ENCODE measurements around the gene KRABD2.
A peak's percentile ranks its signal among the peaks of the same experiment; 100 is the strongest.
"Not testable (repeated sequence)": the region's sequence is repeated elsewhere in the genome, so short reads cannot be mapped to it uniquely, and the experiment has no call there.

KRABD2 gene

GRCh38 chr17:8383143-8383822 lies 6.8 kb upstream of the KRABD2 start, which contains the start of gene RPL26:
RPL26 (minus strand) TSS chr17:8383193; CDS start chr17:8382310, 883 bp downstream.
- no peak for FAIRE-seq

GRCh38 chr17:8382880-8383142 lies 6.3 kb upstream of the KRABD2 start:
- FAIRE-seq (no peak), DNase-seq (ENCODE audit: low read depth) (no peak)
- H3K4me3 ChIP-seq (ENCODE audit: low read depth, low read length): peak overlapping the region; percentile 55
- no peaks in the 10 kb centered on the region for H3K27me3 ChIP-seq (ENCODE audit: control insufficient read depth, insufficient read depth, low read length)
- TF ChIP-seq CTCF (IDR thresholded peaks at IDR 0.05; ENCODE audit: insufficient read depth, low read length, severe bottlenecking): no peak
- H3K36me3 ChIP-seq (ENCODE audit: control insufficient read depth, insufficient read depth, low read length): peaks cover 17% of the 10 kb centered on the region

More at GRCh38 chr17:8383143-8383822, 6.8 kb upstream of the KRABD2 start, which contains the start of gene RPL26:
- no peaks in the 10 kb centered on the region for H3K27me3 ChIP-seq (ENCODE audit: control insufficient read depth, insufficient read depth, low read length)
- peak within 1 kb of the TSS; percentile 55 for H3K4me3 ChIP-seq (ENCODE audit: low read depth, low read length)
- peaks cover 17% of the 10 kb centered on the region for H3K36me3 ChIP-seq (ENCODE audit: control insufficient read depth, insufficient read depth, low read length)
- TF ChIP-seq CTCF (IDR thresholded peaks at IDR 0.05; ENCODE audit: insufficient read depth, low read length, severe bottlenecking): peak; percentile 77
- peak; percentile 95 for DNase-seq (ENCODE audit: low read depth)

GRCh38 chr17:8382052-8382879 lies 5.8 kb upstream of the KRABD2 start:
- Histone ChIP-seq H3K36me3 (ENCODE audit: control insufficient read depth, insufficient read depth, low read length) (peaks cover 17% of the 10 kb centered on the region), H3K27me3 (ENCODE audit: control insufficient read depth, insufficient read depth, low read length) (no peaks in the 10 kb centered on the region), H3K4me3 (ENCODE audit: low read depth, low read length) (peak overlapping the region; percentile 55)
- TF ChIP-seq CTCF (IDR thresholded peaks at IDR 0.05; ENCODE audit: insufficient read depth, low read length, severe bottlenecking): no peak
- DNase-seq (ENCODE audit: low read depth) (peak; percentile 13), FAIRE-seq (no peak)

GRCh38 chr17:8380049-8380448 lies 3.5 kb upstream of the KRABD2 start:
- FAIRE-seq (no peak), DNase-seq (ENCODE audit: low read depth) (no peak)
- H3K36me3 ChIP-seq (ENCODE audit: control insufficient read depth, insufficient read depth, low read length): peaks cover 17% of the 10 kb centered on the region
- no peak overlapping the region for H3K4me3 ChIP-seq (ENCODE audit: low read depth, low read length)
- no peaks in the 10 kb centered on the region for H3K27me3 ChIP-seq (ENCODE audit: control insufficient read depth, insufficient read depth, low read length)
- no peak for TF ChIP-seq CTCF (IDR thresholded peaks at IDR 0.05; ENCODE audit: insufficient read depth, low read length, severe bottlenecking)

- H3K27me3 ChIP-seq (ENCODE audit: control insufficient read depth, insufficient read depth, low read length); H3K4me3 ChIP-seq (ENCODE audit: low read depth, low read length); FAIRE-seq; DNase-seq (ENCODE audit: low read depth): not testable (repeated sequence)
- H3K36me3 ChIP-seq (ENCODE audit: control insufficient read depth, insufficient read depth, low read length): peaks cover 17% of the 10 kb centered on the region
Measured at GRCh38 chr17:8378117-8378516, 1.6 kb upstream of the KRABD2 start.

- Histone ChIP-seq H3K27me3 (ENCODE audit: control insufficient read depth, insufficient read depth, low read length) (no peaks in the 10 kb centered on the region), H3K36me3 (ENCODE audit: control insufficient read depth, insufficient read depth, low read length) (peaks cover 17% of the 10 kb centered on the region), H3K4me3 (ENCODE audit: low read depth, low read length) (no peak overlapping the region)
- DNase-seq (ENCODE audit: low read depth): no peak
- no peak for FAIRE-seq
- no peak for TF ChIP-seq CTCF (IDR thresholded peaks at IDR 0.05; ENCODE audit: insufficient read depth, low read length, severe bottlenecking)
Measured at GRCh38 chr17:8377422-8377821, 918 bp upstream of the KRABD2 start.

All from bronchial epithelial cell (primary cell).